IMR-90 (cell line): ENCODE results near the gene UTP14C. TPM values are rescaled to one million over a fixed set of nuclear protein-coding genes. Genes with fewer than 3 reads are reported as not detected.

ENCODE experiments used
- ATAC-seq: fragments of 200-7000 bp; cut with Tn5 transposase; 2 replicates; pipeline ENCODE4 v1.9.1; 2020; ENCODE audit warnings: low read depth, mild to moderate bottlenecking, moderate library complexity
- BruUV-seq: library from RNA; stranded (reverse); fragments of 400-500 nt; replicated peaks from 2 replicates; lab custom pipeline; 2021; lab: Mats Ljungman, UMichigan
- CTCF ChIA-PET: fragments of 300-600 bp; formaldehyde crosslinking; extraction: SDS; loops from one replicate; lab custom pipeline; 2021; ENCODE audit warnings: antibody characterized with exemption; lab: Yijun Ruan, JAX
- POLR2A ChIA-PET: fragments of 300-600 bp; sonication (Branson Sonifier 250); formaldehyde crosslinking; loops from one replicate; lab custom pipeline; 2022; ENCODE audit warnings: antibody characterized with exemption; ENCODE audit not compliant: unreplicated experiment; lab: Charles Lee
- DNase-seq: peaks from one replicate; pipeline ENCODE4 v3.0.0; 2013
- H2AFZ ChIP-seq: replicated peaks from 2 replicates; pipeline ENCODE3; 2013; ENCODE audit warnings: low read length, mild to moderate bottlenecking; ENCODE audit not compliant: poor library complexity
- H2AK5ac ChIP-seq: 2 replicates; pipeline ENCODE4 v1.6.1; 2013; ENCODE audit warnings: low read depth, low read length, inconsistent platforms
- H2AK9ac ChIP-seq: replicated peaks from 2 replicates; pipeline ENCODE3; 2013; ENCODE audit warnings: mild to moderate bottlenecking, low read depth, low read length, moderate library complexity; ENCODE audit not compliant: poor library complexity
- H2BK120ac ChIP-seq: 2 replicates; pipeline ENCODE4 v1.6.1; 2013; ENCODE audit warnings: low read depth, low read length, inconsistent platforms
- H2BK15ac ChIP-seq: 3 replicates; pipeline ENCODE4 v1.6.1; 2013; ENCODE audit warnings: low read depth, low read length, inconsistent platforms
- H2BK20ac ChIP-seq: 2 replicates; pipeline ENCODE4 v1.6.1; 2013; ENCODE audit warnings: low read depth, mild to moderate bottlenecking, inconsistent platforms, low read length, moderate library complexity
- H2BK5ac ChIP-seq: 2 replicates; pipeline ENCODE4 v1.6.1; 2013; ENCODE audit warnings: mild to moderate bottlenecking, low read depth, low read length, inconsistent platforms; ENCODE audit not compliant: poor library complexity, severe bottlenecking
- H3K14ac ChIP-seq: replicated peaks from 2 replicates; pipeline ENCODE4 v1.6.1; 2013; ENCODE audit warnings: low read depth, low read length, inconsistent platforms
- H3K18ac ChIP-seq: 2 replicates; pipeline ENCODE4 v1.6.1; 2013; ENCODE audit warnings: low read depth, low read length, control low read depth
- H3K23ac ChIP-seq: 2 replicates; pipeline ENCODE4 v1.6.1; 2013; ENCODE audit warnings: low read depth, low read length, inconsistent platforms
- H3K27ac ChIP-seq: 2 replicates; pipeline ENCODE4 v1.5.1; 2013; ENCODE audit warnings: mild to moderate bottlenecking, control low read depth, low read length; ENCODE audit not compliant: insufficient read depth
- H3K27me3 ChIP-seq: 2 replicates; pipeline ENCODE4 v1.6.1; 2013; ENCODE audit warnings: low read length; ENCODE audit not compliant: control insufficient read depth, insufficient read depth
- H3K36me3 ChIP-seq: 2 replicates; pipeline ENCODE4 v1.6.1; 2013; ENCODE audit warnings: low read length, mixed read lengths; ENCODE audit not compliant: control insufficient read depth, insufficient read depth
- H3K4ac ChIP-seq: 2 replicates; pipeline ENCODE4 v1.6.1; 2013; ENCODE audit warnings: low read depth, low read length, inconsistent platforms
- H3K4me1 ChIP-seq: 2 replicates; pipeline ENCODE4 v1.6.1; 2013; ENCODE audit warnings: low read length, mixed read lengths; ENCODE audit not compliant: control insufficient read depth, insufficient read depth
- H3K4me2 ChIP-seq: 2 replicates; pipeline ENCODE4 v1.6.1; 2013; ENCODE audit warnings: low read depth, mild to moderate bottlenecking, control low read depth, low read length, moderate library complexity
- H3K4me3 ChIP-seq: 2 replicates; pipeline ENCODE4 v1.5.1; 2013; ENCODE audit warnings: low read depth, mild to moderate bottlenecking, control low read depth, low read length, moderate library complexity; ENCODE audit not compliant: insufficient read depth
- H3K56ac ChIP-seq: 2 replicates; pipeline ENCODE4 v1.6.1; 2013; ENCODE audit warnings: low read length, inconsistent platforms; ENCODE audit not compliant: insufficient read depth; ENCODE audit errors: extremely low read depth
- H3K79me1 ChIP-seq, 2 experiments: 2 replicates each; pipeline ENCODE4 v1.6.1; 2013; ENCODE audit warnings: low read length in 2 of 2, inconsistent platforms in 1 of 2, low read depth in 1 of 2
- H3K9ac ChIP-seq: 2 replicates; pipeline ENCODE4 v1.6.1; 2013; ENCODE audit warnings: low read depth, low read length, control low read depth
- H3K9me1 ChIP-seq: 2 replicates; pipeline ENCODE4 v1.6.1; 2013; ENCODE audit warnings: low read length, inconsistent platforms; ENCODE audit not compliant: insufficient read depth
- H3K9me3 ChIP-seq: 2 replicates; pipeline ENCODE4 v1.6.1; 2013; ENCODE audit warnings: low read length; ENCODE audit not compliant: control insufficient read depth, insufficient read depth
- H4K20me1 ChIP-seq: 2 replicates; pipeline ENCODE4 v1.6.1; 2013; ENCODE audit warnings: low read length, inconsistent platforms; ENCODE audit not compliant: insufficient read depth
- H4K5ac ChIP-seq: 2 replicates; pipeline ENCODE4 v1.6.1; 2013; ENCODE audit warnings: mild to moderate bottlenecking, low read depth, low read length, control low read depth
- H4K8ac ChIP-seq, 2 experiments: 2 replicates each; pipeline ENCODE4 v1.6.1; 2013; ENCODE audit warnings: low read depth in 2 of 2, low read length in 2 of 2, control low read depth in 1 of 2, inconsistent platforms in 1 of 2
- H4K91ac ChIP-seq: 2 replicates; pipeline ENCODE4 v1.6.1; 2013; ENCODE audit warnings: low read depth, low read length, inconsistent platforms; ENCODE audit not compliant: insufficient read depth
- CEBPB ChIP-seq: IDR thresholded peaks from 2 replicates; pipeline ENCODE4 v1.6.1; 2012; ENCODE audit warnings: low read depth, low read length, improper control_type of control experiment
- NFE2L2 ChIP-seq: fragments of 150-350 bp; IDR thresholded peaks from 2 replicates; pipeline ENCODE4 v1.6.1; 2016; ENCODE audit warnings: low read depth, mild to moderate bottlenecking, low read length
- POLR2A ChIP-seq: IDR thresholded peaks from 2 replicates; pipeline ENCODE4 v1.6.1; 2012; ENCODE audit warnings: mild to moderate bottlenecking, low read depth, low read length
- RAD21 ChIP-seq: IDR thresholded peaks from 2 replicates; pipeline ENCODE4 v1.6.1; 2012; ENCODE audit warnings: low read length, improper control_type of control experiment
- RCOR1 ChIP-seq: IDR thresholded peaks from 2 replicates; pipeline ENCODE4 v1.6.1; 2012; ENCODE audit warnings: mild to moderate bottlenecking, low read length, improper control_type of control experiment; ENCODE audit not compliant: insufficient replicate concordance
- SMC3 ChIP-seq: fragments of 150-350 bp; IDR thresholded peaks from 2 replicates; pipeline ENCODE4 v1.6.1; 2016; ENCODE audit warnings: low read depth, mild to moderate bottlenecking, antibody characterized with exemption, low read length, moderate library complexity
- WGBS, 2 experiments: methylation state at CpG; one replicate each; pipeline versions ENCODE4 v1.1.5 to v1.1.7; 2013; ENCODE audit warnings: missing lambda C conversion rate in 2 of 2; ENCODE audit not compliant: insufficient read length in 1 of 2; ENCODE audit errors: extremely low coverage in 2 of 2; 5-methylcytosine and 5-hydroxymethylcytosine counted together
- dilution Hi-C: fragments of 300-500 bp; cut with HindIII; formaldehyde crosslinking; loops from one replicate; pipeline ENCODE4 v1.14.3; 2018; ENCODE audit warnings: low sequenced_read_pairs; ENCODE audit not compliant: unreplicated experiment
- in situ Hi-C: fragments of 300-500 bp; cut with MboI; formaldehyde crosslinking; loops from 3 replicates; pipeline ENCODE4 v1.14.3; 2019; ENCODE audit warnings: low sequenced_read_pairs, inconsistent platforms, mixed read lengths
- intact Hi-C: fragments of 100-400 bp; cut with micrococcal nuclease; formaldehyde crosslinking; loops from 2 replicates; pipeline ENCODE4 v1.10.0; 2022
- polyA plus RNA-seq, 3 experiments: library from polyadenylated mRNA; depleted of rRNA; stranded (reverse); fragments of >200 nt; gene quantifications; 2 replicates each; pipeline ENCODE4 v1.2.3, GENCODE V29; 2012; ENCODE audit warnings: low replicate concordance in 1 of 3
- total RNA-seq: library from RNA; depleted of rRNA; stranded (reverse); fragments of >200 nt; gene quantifications from 2 replicates; pipeline ENCODE4 v1.2.3, GENCODE V29; 2012
- TF ChIP-seq, protein P1 (sequence below): fragments of 150-350 bp; IDR thresholded peaks from 2 replicates; pipeline ENCODE4 v1.6.1; 2017; ENCODE audit warnings: mild to moderate bottlenecking, antibody characterized with exemption, low read length, low read depth
- TF ChIP-seq, protein P2 (sequence below): fragments of 150-350 bp; IDR thresholded peaks from 2 replicates; pipeline ENCODE4 v1.6.1; 2016; ENCODE audit warnings: low read depth, mild to moderate bottlenecking, low read length, moderate library complexity, borderline replicate concordance

The UTP14C gene
- total and polyA plus RNA-seq, 2 of the 4 experiments (the other 2 are of a cell fraction) = 8.2 to 12.5 TPM

DNA sequence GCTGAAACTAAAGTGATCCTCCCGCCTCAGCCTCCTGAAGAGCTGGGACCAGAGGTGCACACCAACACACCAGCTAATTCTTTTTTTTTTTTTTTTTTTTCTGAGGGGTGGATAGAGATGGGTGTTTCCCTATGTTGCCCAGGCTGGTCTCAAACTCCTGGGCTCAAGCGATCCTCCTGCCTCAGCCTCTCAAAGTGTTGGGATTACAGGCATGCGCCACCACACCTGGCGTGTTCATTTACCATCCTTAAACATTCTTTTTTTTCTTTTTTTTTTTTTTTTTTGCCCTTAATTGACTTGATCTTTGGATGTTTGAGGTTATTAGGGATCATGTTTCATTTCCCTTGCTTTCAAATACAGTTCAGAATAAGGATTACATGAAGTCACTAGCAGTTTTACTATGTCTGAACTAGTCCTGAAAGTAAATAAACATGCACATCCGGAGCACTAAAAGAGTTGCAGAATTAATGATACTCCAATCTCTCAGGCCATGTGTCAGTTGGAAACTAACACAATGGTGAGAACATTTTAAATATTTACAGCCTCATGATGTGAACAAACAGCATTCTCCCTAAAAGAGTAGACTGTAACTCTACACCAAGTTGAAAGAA, 10.2 kb downstream of the UTP14C start:
- H2AK9ac ChIP-seq = no peak overlapping the region
- dilution Hi-C loops (no loop called here), intact Hi-C loops (no loop called here), in situ Hi-C loops (no loop called here)
- TF ChIP-seq POLR2A (no peak), CEBPB (no peak), RAD21 (no peak), NFE2L2 (no peak), SMC3 (no peak), RCOR1 (no peak)
- TF ChIP-seq, protein P1, sequence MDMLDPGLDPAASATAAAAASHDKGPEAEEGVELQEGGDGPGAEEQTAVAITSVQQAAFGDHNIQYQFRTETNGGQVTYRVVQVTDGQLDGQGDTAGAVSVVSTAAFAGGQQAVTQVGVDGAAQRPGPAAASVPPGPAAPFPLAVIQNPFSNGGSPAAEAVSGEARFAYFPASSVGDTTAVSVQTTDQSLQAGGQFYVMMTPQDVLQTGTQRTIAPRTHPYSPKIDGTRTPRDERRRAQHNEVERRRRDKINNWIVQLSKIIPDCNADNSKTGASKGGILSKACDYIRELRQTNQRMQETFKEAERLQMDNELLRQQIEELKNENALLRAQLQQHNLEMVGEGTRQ = no peak
- TF ChIP-seq, protein P2, sequence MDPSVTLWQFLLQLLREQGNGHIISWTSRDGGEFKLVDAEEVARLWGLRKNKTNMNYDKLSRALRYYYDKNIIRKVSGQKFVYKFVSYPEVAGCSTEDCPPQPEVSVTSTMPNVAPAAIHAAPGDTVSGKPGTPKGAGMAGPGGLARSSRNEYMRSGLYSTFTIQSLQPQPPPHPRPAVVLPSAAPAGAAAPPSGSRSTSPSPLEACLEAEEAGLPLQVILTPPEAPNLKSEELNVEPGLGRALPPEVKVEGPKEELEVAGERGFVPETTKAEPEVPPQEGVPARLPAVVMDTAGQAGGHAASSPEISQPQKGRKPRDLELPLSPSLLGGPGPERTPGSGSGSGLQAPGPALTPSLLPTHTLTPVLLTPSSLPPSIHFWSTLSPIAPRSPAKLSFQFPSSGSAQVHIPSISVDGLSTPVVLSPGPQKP = no peak
- H2BK120ac ChIP-seq = no peak overlapping the region
- H2BK15ac ChIP-seq = no peak overlapping the region
- no peak overlapping the region for H3K4ac ChIP-seq
- no peak overlapping the region for H4K91ac ChIP-seq
- no peak overlapping the region for H2AK5ac ChIP-seq
- ChIA-PET CTCF (no interaction called here), POLR2A (no interaction called here)
- peaks cover 7 to 12% of the 10 kb centered on the region in 2 experiments; a peak in 2 of 4 replicates for H3K79me1 ChIP-seq
- H4K8ac ChIP-seq = no peak overlapping the region
- no CpG with 5 or more reads among the region's 5 CpGs for WGBS, 2 experiments
- H3K36me3 ChIP-seq = peaks cover 2% of the 10 kb centered on the region; the same call in 1 of the 2 replicates
- H2BK20ac ChIP-seq = no peak overlapping the region
- H3K4me2 ChIP-seq = no peak overlapping the region
- H2AFZ ChIP-seq = no peak overlapping the region
- no peaks in the 10 kb centered on the region for H3K4me1 ChIP-seq
- no peaks in the 10 kb centered on the region for H3K9me3 ChIP-seq
- no peaks in the 10 kb centered on the region for H3K27me3 ChIP-seq
- no peak overlapping the region for H3K27ac ChIP-seq
- no peak overlapping the region for H3K23ac ChIP-seq
- H4K20me1 ChIP-seq = no peaks in the 10 kb centered on the region; the same call in 1 of the 2 replicates
- H3K4me3 ChIP-seq = no peak overlapping the region
- ATAC-seq (peak; percentile 53; the same call in 1 of the 2 replicates), DNase-seq (peak; percentile 20)
- no peak overlapping the region for H3K9ac ChIP-seq
- H3K9me1 ChIP-seq = no peaks in the 10 kb centered on the region
- no peak overlapping the region for H2BK5ac ChIP-seq
- H4K5ac ChIP-seq = no peak overlapping the region
- no TSS peak for BruUV-seq
- no peak overlapping the region for H3K14ac ChIP-seq
- no peak overlapping the region for H3K18ac ChIP-seq
- H3K56ac ChIP-seq = no peak overlapping the region
